HG03095 (cell line): ENCODE results near the gene MAPRE2.

Experiments
- ATAC-seq: cut with Tn5 transposase; IDR thresholded peaks from one replicate; pipeline ENCODE4 v1.9.1; 2021; ENCODE audit warnings: moderate library complexity; ENCODE audit not compliant: unreplicated experiment

Gene MAPRE2

DNA sequence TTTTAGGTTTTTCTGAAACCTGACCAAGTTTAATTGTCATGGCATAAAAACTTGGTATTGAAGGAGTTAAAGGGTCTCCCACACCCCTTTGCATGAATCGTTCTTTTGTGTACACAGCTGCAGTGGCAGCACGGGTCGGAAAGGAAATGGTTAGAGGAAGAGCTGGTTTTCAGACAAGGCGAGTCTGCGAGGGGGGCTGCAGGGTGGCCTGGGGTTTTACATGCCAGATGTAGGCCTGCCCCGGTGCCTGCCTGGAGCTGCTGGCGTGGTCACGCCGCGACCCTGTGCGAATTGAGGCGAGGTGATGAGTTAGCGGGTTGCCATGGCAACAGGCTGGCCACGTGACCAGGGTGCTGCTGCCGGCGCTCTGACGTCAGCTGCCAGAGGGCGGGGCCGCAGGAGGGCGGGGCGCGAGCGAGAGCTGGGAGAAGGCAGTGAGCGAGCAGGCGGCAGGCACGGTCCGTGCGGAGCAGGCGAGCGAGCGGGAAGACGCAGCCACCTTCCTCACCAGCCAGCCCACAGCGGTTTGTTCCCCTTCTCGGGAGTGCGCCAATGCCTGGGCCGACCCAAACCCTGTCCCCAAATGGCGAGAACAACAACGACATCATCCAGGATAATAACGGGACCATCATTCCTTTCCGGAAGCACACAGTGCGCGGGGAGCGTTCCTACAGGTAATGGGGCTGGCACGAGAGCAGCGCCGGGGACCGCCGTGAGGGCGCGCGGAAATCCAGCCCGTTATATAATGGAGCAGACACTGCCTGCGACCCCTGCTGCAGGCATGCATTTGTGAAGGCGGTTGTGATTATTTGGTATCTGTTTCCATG is at the start of gene MAPRE2:
MAPRE2 (plus strand) TSS at position 426 of the 827 bp plus-strand sequence; CDS start at position 553, 127 bp downstream.
- peak; percentile 64 for ATAC-seq

DNA sequence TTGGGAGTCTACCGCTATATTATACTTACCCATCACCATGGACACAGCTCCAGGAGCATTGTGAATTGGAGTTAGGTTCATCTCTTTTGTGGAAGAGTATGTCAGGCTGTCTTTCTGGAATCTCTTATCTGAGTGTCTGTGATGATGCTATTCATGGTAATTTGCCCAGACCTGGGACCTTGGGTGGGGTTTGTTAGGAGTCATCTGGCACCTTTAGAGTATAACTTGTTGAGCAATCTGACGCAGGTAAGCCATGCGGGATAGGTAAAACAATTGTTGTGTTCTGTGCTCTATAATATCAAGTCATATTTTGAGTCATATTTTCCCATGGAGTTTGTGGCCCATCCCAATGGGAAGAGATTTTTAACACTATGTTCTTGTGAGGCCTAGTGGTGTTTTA is 49.7 kb upstream of the MAPRE2 start:
- ATAC-seq, result no peak

DNA sequence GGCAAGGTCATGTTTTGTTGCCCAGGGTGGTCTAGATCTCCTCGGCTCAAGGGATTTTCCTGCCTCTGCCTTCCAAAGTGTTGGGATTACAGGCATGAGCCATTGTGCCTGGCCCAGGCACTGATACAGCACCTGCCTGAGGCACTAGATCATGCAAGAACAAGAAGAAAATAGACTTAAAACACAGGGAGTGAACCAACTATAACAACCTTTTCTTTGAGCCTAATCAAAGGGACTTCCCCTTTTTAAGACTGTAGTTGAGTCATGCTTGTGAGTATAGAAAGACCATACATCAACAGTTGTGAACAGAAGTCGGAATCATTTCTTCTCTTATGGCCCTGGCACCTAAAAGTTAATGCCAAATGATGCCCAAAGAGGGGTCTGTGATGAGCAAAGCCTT is 47.9 kb upstream of the MAPRE2 start:
- no peak for ATAC-seq

DNA sequence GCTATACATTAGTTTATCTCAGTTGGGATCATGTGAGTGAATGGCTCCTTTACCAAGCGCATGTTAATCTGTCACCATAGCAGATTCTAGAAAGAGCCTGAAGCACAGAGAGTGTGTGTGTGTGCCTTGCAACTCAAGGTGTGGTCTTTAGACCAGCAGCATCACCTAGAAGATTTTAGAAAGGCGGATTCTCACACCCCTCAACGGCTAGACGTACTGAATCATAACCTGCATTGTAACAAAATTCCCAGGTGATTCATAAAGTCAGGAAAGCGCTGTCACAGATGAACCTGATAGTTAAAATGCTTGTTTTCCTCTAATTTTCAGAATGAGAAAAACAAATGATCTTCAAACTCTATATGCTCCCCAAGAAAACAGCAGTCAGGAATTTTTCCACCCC is 45.5 kb upstream of the MAPRE2 start:
- ATAC-seq, result no peak

DNA sequence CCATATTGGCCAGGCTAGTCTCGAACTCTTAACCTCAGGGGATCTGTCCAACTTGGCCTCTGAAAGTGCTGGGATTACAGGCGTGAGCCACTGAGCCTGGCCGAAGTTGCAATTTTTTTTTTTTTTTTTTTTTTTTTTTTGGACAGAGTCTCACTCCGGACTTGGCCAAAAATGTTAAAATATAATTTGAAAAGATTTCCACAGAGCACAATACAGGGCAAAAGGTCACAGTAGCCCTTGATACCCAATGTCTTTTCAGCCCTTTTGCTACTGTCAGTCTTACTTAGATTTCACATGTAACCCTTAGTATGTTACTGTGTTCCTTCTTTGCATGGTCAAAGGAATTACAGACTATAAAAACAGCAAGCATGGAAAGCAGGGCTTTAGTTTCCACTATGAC is 42.6 kb upstream of the MAPRE2 start:
- ATAC-seq, result no peak

DNA sequence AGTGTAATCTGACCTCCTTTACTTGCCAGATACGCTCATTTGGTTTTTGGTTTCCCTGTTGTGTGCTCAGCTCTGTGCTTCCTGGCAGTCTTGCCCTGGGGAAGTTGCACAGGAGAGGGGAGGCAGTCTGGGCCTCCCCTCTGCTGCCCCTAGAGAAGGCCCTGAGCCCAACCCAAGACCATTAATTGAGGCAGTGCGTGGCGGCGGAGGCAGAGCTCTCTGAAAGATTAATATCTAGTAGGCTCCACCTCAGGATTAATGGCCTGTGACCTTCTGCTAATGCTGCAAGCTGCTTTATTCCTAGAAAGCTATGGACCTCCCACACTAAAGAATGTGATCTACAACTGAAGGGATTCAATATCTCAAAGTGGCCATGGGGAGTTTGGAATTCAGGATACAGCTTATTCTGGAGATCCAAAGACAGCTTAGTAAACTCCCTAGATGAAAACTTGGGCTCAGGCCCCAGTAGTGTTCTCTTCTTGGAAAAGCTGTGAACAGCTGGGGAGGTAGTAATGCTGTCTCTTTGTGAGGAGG is 41.4 kb upstream of the MAPRE2 start:
- ATAC-seq, result no peak

DNA sequence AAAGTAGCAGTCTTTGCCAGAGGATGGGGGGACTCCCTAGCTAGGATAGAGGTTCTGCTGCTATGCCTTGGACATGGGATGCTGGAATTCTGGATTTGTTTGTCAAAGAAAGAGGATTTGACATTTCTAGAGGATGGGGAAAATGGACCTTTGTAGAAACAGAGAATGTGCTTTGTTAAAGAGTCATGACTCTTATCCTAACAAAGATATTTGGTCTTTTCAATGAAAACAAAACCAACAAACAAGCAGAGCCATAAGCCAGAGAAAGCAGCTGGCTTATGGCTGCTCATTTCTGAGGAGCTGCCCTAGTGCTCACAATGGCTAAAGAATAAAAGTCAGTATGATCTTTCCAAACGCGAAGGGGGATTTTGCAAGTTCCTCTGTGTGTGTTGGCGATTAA is 40.8 kb upstream of the MAPRE2 start:
- ATAC-seq, result no peak

DNA sequence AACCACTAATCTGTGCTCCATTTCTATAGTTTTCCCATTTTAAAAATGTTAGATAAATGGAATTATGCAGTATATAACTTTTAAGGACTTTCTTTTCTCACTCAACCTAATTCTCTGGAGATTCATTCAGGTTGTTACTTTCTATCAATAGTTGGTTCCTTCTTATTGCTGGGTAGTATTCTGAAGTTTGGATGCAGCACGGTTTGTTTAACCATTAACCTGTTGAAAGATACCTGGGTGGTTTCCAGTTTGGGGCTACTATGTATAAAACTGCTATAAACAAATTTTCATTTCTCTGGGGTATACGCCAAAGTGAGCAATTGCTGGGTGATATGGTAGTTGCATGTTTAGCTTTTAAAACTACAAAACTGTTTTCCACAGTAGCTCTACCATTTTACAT is 39.1 kb upstream of the MAPRE2 start:
- no peak for ATAC-seq

DNA sequence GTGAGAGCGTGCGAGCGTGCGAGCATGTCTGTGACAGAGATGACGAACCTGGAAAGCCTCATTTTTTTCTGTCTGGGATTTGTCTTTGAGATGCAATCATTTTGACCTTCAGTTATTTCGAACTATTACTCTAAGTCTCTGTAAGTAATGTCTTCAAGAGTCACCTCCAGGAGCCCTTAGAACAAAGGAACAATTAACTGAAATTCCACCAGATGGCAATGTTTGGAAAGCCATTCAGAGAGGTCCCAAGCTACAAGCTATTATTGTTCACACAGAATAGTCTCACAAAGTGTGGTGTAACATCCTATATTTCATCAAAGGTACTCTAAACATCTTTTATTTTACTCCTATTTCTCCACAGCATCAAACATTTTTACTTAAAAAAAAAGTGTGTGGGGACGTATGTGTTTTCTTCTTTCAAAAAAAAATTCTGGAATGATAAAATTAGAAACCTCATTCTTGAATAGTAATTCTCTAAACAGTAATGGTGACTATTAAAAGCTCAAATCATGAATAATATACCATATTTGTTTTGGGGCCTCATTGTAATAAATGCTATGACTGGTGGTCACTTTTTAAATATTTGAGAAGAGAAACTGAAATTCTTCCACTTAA is 35.1 kb upstream of the MAPRE2 start:
- peak; percentile 73 for ATAC-seq

DNA sequence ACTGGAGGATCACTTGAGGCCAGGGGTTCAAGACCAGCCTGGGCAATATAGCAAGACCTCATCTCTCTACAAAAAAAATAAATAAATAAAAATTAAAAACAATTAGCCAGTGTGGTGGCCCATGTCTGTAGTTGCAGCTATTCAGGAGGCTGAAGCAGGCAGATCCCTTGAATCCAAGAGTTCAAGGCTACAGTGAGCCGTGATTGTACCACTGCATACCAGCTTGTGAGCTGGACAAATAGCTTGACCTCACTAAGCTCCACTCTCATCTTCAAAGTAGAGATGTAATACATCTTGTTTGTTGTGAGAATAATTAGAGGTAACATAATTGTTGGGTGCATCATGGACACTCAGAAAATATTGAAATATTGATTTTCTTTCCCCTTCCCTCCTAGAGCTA is 31.1 kb upstream of the MAPRE2 start:
- no peak for ATAC-seq

DNA sequence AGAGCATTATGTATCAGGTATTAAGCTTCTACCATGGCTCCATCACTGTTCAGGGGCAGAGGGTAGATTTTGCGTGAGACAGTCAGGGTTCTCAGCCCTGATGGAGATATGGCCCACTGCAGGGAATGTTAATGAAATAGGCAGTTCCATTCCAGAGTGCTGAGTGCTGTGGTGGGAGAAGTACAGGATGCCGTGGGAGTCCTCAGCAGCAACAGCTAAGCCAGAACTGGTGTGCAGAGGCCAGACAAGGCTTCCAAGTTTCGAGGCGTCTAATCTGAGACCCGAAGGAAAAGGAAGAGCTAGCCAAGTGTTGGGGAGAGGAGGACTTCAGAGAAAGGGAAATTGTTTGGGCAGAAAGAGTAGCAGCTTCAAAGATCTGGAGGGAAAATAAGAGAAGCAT is 30.2 kb upstream of the MAPRE2 start:
- no peak for ATAC-seq

DNA sequence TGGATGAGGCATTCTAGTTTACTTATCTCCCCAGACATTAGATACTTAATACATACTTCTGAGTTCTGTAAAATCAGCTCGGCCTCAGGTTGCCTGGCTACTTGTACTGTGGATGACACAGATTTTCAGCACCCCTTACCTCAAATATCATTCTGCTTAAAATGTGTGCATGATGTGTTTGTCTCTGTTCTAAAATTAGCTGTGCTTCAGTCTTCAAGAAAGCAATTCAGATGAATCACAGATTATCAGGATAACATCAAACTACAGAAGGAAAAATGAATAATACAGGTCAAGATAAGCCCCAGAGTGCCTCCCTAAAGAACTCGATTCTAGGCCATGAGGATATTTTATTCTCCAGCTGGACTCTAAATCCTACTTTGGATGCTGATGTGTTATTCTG is 21.3 kb upstream of the MAPRE2 start:
- no peak for ATAC-seq

DNA sequence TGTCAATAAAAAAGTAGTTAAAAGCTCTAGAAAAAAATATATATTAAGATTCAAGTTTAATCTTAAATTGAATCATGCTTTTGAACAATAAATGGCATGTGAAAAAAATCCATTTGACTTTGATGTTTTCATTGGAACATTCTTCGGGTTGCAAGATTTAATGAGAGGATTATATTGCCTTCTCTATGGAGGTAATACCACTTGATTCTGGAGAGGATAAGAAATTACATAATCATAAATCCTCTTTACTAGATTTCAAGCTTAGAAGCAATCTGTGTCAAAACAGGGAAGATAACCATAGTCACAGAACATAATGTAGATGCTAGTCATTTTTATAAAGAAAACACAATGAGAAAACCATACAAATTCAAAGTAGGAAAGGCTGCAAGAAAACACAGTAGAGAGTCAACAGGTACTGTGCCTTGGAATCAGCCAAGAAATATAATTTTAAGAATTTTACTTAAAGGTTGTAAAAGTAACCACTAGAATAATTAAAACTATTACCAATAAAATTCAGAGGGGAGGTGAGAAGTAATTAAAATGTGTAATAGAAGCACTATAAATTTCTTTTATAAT is 18.7 kb upstream of the MAPRE2 start:
- no peak for ATAC-seq

DNA sequence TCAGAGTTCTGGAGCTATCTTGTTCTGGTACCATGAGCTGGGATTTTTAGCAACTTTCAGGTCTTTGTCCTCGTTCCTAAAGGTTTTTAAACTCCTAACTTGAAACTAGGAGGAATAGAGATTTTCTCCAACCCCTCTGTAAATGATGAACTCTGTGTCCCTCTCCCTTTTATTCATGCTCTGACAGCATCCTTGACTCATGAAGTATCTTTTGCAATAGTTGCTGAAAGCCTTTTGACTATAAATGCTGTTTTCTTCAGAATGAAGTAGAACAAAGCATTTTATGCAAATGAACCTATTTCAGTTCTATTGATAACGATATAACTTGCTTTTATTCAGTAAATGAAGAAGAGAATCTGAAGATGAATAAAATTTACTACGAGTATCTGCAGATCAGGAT is 17.0 kb upstream of the MAPRE2 start:
- no peak for ATAC-seq

DNA sequence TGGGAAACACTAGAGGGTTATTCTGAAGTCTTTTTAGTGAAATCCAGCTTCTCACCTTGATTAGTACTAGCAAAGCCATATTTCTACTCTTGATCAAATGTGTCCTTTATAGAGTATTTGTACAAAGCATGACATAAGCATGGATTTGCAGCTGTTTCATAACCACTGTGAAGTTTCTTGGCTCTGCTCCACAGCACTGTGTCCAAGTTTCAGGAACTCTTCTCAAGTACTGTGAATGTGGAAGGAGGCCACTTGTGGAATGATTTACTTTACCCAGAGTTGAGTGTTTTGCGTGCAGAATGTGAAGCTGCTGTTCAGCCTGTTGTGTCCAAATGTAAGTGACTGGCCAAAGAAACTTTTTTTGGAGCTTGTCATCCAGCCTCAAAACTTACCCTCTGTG is 16.2 kb upstream of the MAPRE2 start:
- no peak for ATAC-seq

DNA sequence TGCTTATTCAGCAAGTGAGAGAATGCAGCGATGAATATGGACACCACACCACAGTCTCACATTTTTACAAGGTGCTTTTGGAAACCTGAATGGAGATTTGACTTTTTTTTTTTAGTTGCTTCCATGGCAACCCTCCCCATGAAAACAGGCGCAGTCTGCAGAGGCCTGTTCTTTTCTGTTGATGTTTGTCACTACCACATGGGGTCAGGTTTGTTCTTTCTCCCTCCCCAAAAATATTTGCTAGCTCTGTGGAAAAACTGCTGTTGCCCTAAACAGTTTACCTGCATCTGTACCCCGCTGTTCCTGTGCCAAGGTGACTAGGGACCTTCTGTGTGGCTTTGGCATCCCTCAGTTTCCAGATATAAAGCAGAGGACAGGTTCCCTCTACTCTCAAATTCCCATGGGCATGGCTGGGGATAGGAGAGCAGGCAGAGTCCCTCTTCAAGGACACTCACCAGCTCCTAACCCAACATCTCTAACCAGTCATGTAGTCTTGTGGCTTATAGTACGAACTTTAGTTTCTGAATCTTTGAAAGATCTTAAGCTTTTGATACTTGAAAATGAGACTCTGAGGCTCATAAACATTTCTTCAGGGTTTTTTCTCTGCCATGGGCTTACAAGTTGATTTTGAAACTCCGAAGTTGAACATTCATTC is 14.7 kb upstream of the MAPRE2 start:
- no peak for ATAC-seq

DNA sequence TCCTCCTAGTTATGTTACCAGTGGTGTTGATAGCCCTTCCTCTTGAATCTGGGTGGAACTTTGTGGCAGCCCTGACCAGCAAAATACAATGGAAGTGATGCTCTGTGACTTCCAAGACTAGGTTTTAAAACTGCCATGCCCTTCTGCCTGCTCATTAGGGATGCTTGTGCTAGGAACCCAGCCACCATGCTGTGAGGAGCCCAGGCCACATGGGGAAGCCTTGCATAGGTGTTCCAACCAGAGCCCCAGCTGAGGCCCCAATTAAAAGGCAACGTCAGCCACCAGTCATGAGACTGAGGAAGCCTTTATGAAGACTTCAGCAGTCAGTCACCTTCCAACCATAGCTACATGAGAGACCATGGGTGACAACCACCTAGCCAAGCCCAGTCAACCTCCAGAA is 14.0 kb upstream of the MAPRE2 start:
- no peak for ATAC-seq

DNA sequence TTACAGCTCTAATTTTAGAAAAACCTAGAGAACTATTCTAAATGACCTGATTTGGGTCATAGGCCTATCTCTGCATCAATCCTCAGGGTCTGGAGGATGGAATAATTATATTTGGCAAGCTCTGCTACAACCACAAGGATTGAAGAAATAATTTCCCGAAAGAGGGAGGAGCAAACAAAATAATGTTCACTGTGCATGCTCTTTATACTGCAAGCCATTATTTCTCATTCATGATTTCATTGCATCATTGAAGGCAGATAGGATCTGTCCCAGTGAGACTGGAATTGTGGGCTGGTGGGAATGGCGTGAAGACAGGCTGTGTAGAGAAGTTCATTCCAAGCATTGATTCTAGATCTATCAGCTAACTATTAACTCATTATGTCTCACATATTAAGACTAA is 12.7 kb upstream of the MAPRE2 start:
- no peak for ATAC-seq

DNA sequence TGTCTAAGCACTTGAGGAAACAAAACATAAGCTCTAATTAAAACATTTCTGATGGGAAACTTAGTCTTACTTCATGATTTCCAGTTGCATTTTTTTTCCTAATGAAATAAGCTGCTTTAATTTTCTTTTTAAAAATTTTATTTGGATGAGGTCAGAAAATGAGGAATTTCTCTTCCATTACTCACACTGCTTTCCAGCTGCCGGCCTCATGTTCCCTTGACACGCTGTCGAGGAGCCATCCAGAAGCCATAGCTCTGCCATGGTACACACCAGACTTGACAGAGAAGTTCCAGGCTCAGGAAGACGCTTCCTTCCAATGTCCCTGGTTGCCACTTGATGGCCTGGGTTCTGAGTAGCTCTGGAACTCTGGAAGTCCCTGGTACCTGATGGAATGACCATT is 12.1 kb upstream of the MAPRE2 start:
- no peak for ATAC-seq

DNA sequence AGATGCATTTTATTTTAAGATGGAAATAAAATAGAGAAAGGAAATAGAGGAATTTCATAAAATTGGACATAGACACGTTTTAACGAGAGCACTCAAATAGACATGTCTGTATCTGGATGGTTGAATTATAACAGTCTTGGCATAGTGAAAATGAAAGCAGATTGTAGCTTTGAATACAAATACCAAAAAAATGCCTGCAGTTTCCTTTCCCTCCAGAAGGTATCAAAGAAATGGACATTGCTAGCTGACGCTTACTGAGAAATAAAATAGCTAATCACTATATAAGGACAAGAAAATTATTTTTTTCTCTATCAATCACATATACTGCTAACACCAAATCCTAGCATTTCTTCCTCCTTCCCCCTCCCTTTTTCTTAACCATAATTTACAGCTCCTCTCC is 11.4 kb upstream of the MAPRE2 start:
- peak; percentile 57 for ATAC-seq

DNA sequence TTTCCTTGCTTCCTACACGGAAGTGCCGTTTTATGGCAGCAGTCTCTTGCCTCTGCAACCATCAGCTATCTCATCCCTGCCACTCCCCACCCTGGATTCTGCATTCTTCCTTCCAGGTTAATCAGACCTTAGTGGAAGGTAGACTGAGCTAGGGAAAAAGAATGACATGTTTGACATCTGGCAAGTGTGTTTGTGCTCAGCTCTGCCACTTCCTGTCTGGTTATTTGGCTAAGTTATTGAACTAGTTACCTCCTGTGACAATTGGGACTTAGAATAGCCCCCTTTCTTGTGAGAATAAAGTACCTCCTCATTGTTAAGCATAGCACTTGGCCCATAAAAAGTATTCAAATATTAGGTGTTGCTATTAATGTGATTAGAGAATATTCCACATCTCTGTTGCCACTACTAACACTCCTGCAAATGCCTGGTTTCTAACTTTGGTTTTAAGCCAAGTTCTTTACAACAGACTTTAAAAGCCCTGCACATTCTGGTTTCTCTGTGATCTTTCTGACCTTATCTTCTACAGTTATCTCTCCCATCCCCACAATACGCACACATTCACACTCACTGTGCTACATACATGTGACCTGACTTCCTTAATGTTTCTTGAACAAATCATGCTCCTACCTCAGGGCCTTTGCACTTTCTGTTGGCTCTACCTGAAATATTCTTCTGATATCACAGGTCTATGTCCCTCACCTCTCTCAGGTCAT is 10.8 kb upstream of the MAPRE2 start:
- no peak for ATAC-seq
